Tibial nerve (tissue), 4 donors: ENCODE measurements around the gene LMO7. TPM values are rescaled to one million over a fixed set of nuclear protein-coding genes. Genes with fewer than 3 reads are reported as not detected.

Source experiments
- DNase-seq, 2 donors: peaks; one replicate each; pipeline ENCODE4 v3.0.0-alpha.2; 2019; ENCODE audit warnings: low spot score in 2 of 2
- H3K27ac ChIP-seq, 4 donors: fragments of 200-600 bp; sonication (generic) in 3 of 4; one replicate each; pipeline ENCODE4 v1.5.1; 2017 to 2019; ENCODE audit warnings: mild to moderate bottlenecking in 1 of 4
- H3K27me3 ChIP-seq, 2 donors: fragments of 200-600 bp; sonication (generic) in 1 of 2; one replicate each; pipeline versions ENCODE4 v1.5.1 to v1.6.0; 2017 to 2019
- H3K36me3 ChIP-seq, 3 donors: fragments of 200-600 bp; sonication (generic); one replicate each; pipeline ENCODE4 v1.5.1; 2018 to 2019
- H3K4me1 ChIP-seq, 4 donors: fragments of 200-600 bp; sonication (generic) in 3 of 4; one replicate each; pipeline ENCODE4 v1.5.1; 2017 to 2019
- H3K4me3 ChIP-seq, 4 donors: fragments of 200-600 bp; sonication (generic) in 3 of 4; one replicate each; pipeline ENCODE4 v1.5.1; 2017 to 2019; ENCODE audit warnings: mild to moderate bottlenecking in 1 of 4, moderate library complexity in 1 of 4
- H3K9me3 ChIP-seq, 4 donors: fragments of 200-600 bp; sonication (generic) in 3 of 4; one replicate each; pipeline ENCODE4 v1.5.1; 2017 to 2019
- CTCF ChIP-seq, 5 experiments: fragments of 200-600 bp in 3 of 5; fragments of 450-650 bp in 2 of 5; sonication (generic) in 3 of 5; IDR thresholded peaks; one replicate each; pipeline ENCODE4 v1.5.1; 2016 to 2019; ENCODE audit warnings: antibody characterized with exemption in 5 of 5, mild to moderate bottlenecking in 3 of 5, moderate library complexity in 2 of 5
- EP300 ChIP-seq, 2 donors: sonication (generic); formaldehyde crosslinking; IDR thresholded peaks; one replicate each; pipeline ENCODE4 v1.6.1; 2017; ENCODE audit warnings: antibody characterized with exemption in 2 of 2, mild to moderate bottlenecking in 1 of 2
- POLR2A ChIP-seq, 2 donors: fragments of 450-650 bp; IDR thresholded peaks; one replicate each; pipeline ENCODE4 v1.6.1; 2017; ENCODE audit warnings: antibody characterized with exemption in 2 of 2, mild to moderate bottlenecking in 2 of 2, moderate library complexity in 2 of 2
- WGBS, 2 donors: methylation state at CpG; one replicate each; pipeline ENCODE4 v1.1.5; 2018; 5-methylcytosine and 5-hydroxymethylcytosine counted together
- total RNA-seq, 4 donors: library from RNA; depleted of rRNA; stranded (reverse); fragments of >200 nt; gene quantifications; one replicate each; pipeline ENCODE4 v1.1.0, GENCODE V29; 2016

The LMO7 gene
- total RNA-seq, 4 donors from 2014 or later = 149 to 311 (median 236) TPM

DNA sequence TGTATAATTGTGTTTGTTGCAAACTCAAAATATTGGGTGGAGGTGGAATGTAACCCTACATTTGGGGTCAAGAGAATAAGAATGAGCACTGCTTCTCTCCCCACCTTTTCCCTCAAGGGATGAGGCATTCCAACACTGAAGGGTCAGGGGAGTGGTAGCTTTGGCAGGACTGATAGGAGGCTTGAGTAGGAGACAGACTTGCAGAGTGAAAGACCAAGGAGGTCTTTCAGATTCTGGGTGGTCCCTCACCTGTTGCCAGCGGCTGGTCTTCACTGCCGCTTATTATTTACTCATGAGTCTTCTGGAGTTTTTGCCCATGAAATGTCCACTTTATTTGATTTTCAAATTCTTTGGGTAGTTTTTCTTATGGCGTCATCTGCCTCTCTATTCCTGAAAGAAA lies 118.8 kb downstream of the LMO7 start:
- WGBS, 2 donors = 79 to 87% methylated on average over 3 of the region's 3 CpGs
- H3K9me3 ChIP-seq = no peaks in the 10 kb centered on the region
- H3K4me1 ChIP-seq = peaks cover 0 to 9% (median under 1%) of the 10 kb centered on the region in 4 donors
- TF ChIP-seq EP300 (IDR thresholded peaks at IDR 0.05) = no peak
- TF ChIP-seq CTCF (IDR thresholded peaks at IDR 0.05) = no peak
- TF ChIP-seq POLR2A (IDR thresholded peaks at IDR 0.05) = no peak
- H3K27me3 ChIP-seq = no peaks in the 10 kb centered on the region
- no peak for DNase-seq
- H3K4me3 ChIP-seq = no peak overlapping the region
- peak overlapping the region in 1 of 4 donors; percentile 42 for H3K27ac ChIP-seq
- no peaks in the 10 kb centered on the region for H3K36me3 ChIP-seq

DNA sequence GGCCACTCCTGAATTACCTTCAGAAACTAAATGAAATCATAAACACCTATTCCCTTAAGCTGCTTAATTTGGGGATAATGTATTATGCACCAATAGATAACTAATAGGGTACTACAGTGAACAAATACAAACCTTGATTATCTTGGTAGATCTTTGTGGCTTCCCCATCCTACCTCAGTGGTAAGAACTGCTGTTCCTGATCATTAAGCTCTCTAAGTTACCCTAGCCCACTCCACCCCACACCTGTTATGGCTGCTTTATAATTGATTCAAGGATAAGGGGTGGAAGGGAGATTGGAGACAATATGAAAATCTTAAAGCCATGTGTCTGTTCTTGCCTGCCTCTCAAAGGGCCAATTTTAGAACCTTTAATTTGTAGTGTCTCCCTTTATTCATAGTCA lies 121.2 kb downstream of the LMO7 start:
- DNase-seq = no peak
- Histone ChIP-seq H3K27me3 (no peaks in the 10 kb centered on the region), H3K4me3 (no peak overlapping the region), H3K36me3 (no peaks in the 10 kb centered on the region), H3K9me3 (no peaks in the 10 kb centered on the region), H3K27ac (peak overlapping the region in 2 of 4 donors; percentile 32 to 34), H3K4me1 (peaks cover 0 to 12% (median 0%) of the 10 kb centered on the region in 4 donors)
- TF ChIP-seq EP300 (IDR thresholded peaks at IDR 0.05) (no peak), POLR2A (IDR thresholded peaks at IDR 0.05) (no peak), CTCF (IDR thresholded peaks at IDR 0.05) (no peak)

GRCh38 chr13:75759531-75759930 lies 123.4 kb downstream of the LMO7 start:
- TF ChIP-seq CTCF (IDR thresholded peaks at IDR 0.05) = no peak
- TF ChIP-seq EP300 (IDR thresholded peaks at IDR 0.05) = no peak
- no peak for TF ChIP-seq POLR2A (IDR thresholded peaks at IDR 0.05)
- Histone ChIP-seq H3K36me3 (no peaks in the 10 kb centered on the region), H3K27me3 (no peaks in the 10 kb centered on the region), H3K27ac (peak overlapping the region in 3 of 4 donors; percentile 58 to 79 (median 73)), H3K9me3 (no peaks in the 10 kb centered on the region), H3K4me3 (no peak overlapping the region), H3K4me1 (peaks cover 0 to 14% (median 0%) of the 10 kb centered on the region in 4 donors)
- DNase-seq = no peak
- 93 to 97% methylated on average over 7 of the region's 7 CpGs for WGBS, 2 donors

- Histone ChIP-seq H3K36me3 (no peaks in the 10 kb centered on the region), H3K27me3 (no peaks in the 10 kb centered on the region), H3K9me3 (no peaks in the 10 kb centered on the region), H3K4me1 (peaks cover 0 to 20% (median 0%) of the 10 kb centered on the region in 4 donors), H3K27ac (peak overlapping the region; percentile 28 to 79 (median 66)), H3K4me3 (peak overlapping the region in 3 of 4 donors; percentile 22 to 40 (median 22))
- peak in 1 of 2 donors; percentile 62 for TF ChIP-seq EP300 (IDR thresholded peaks at IDR 0.05)
- peak in 1 of 2 donors; percentile 35 for TF ChIP-seq POLR2A (IDR thresholded peaks at IDR 0.05)
- TF ChIP-seq CTCF (IDR thresholded peaks at IDR 0.05) = no peak
- no peak for DNase-seq
- WGBS, 2 donors = 41 to 46% methylated on average over 9 of the region's 9 CpGs
These were observed 124.2 kb downstream of the LMO7 start for GRCh38 chr13:75760131-75761021.

DNA sequence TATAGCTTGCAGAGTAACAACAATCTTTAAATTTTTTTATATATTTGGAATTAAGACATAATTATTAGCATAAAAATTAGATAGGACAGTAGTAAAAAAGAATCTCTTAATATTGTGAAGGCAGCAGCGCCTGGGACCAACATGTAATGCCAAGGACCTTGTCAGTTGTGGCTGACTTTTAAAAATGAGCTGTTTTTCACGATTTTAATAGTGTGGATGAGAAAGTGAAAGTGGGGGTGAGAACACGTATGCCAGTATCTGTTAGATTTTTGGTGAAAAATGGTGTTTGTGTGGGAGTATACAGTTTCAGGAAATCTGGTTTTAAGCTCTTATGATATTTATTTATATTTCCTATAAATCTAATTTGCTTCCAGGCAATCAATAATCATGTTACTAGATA lies 125.2 kb downstream of the LMO7 start:
- Histone ChIP-seq H3K9me3 (no peaks in the 10 kb centered on the region), H3K4me1 (peaks cover 0 to 22% (median 0%) of the 10 kb centered on the region in 4 donors), H3K36me3 (no peaks in the 10 kb centered on the region), H3K4me3 (peak overlapping the region; percentile 8 to 40 (median 22)), H3K27me3 (no peaks in the 10 kb centered on the region), H3K27ac (peak overlapping the region; percentile 28 to 79 (median 66))
- WGBS, 2 donors = 34 to 35% methylated on average over 3 of the region's 3 CpGs
- DNase-seq = no peak
- TF ChIP-seq CTCF (IDR thresholded peaks at IDR 0.05) (no peak), EP300 (IDR thresholded peaks at IDR 0.05) (no peak), POLR2A (IDR thresholded peaks at IDR 0.05) (no peak)
